BLaER1 (cell line): Measurements from ENCODE around the gene ZNF277.
A peak's percentile ranks its signal among the peaks of the same experiment; 100 is the strongest.
"Not testable (repeated sequence)": the region's sequence is repeated elsewhere in the genome, so short reads cannot be mapped to it uniquely, and the experiment has no call there.

ENCODE experiments used
- H3K27ac ChIP-seq: shearing (Covaris generic); formaldehyde crosslinking; 2 replicates; pipeline ENCODE4 v1.8.1; 2022
- H3K27me3 ChIP-seq: shearing (Covaris generic); formaldehyde crosslinking; 2 replicates; pipeline ENCODE4 v1.8.1; 2022
- H3K36me3 ChIP-seq: shearing (Covaris generic); formaldehyde crosslinking; 2 replicates; pipeline ENCODE4 v1.8.1; 2022
- H3K4me1 ChIP-seq: shearing (Covaris generic); formaldehyde crosslinking; 2 replicates; pipeline ENCODE4 v1.8.1; 2022
- H3K4me2 ChIP-seq: shearing (Covaris generic); formaldehyde crosslinking; 2 replicates; pipeline ENCODE4 v1.8.1; 2022
- H3K4me3 ChIP-seq: shearing (Covaris generic); formaldehyde crosslinking; 2 replicates; pipeline ENCODE4 v1.8.1; 2022
- H3K9ac ChIP-seq: shearing (Covaris generic); formaldehyde crosslinking; 2 replicates; pipeline ENCODE4 v1.8.1; 2022
- H3K9me3 ChIP-seq: shearing (Covaris generic); formaldehyde crosslinking; 2 replicates; pipeline ENCODE4 v1.8.1; 2022
- H4K20me1 ChIP-seq: shearing (Covaris generic); formaldehyde crosslinking; 2 replicates; pipeline ENCODE4 v1.8.1; 2022
- Cebpa-rat ChIP-seq: shearing (Covaris generic); IDR thresholded peaks from 2 replicates; pipeline ENCODE4 v1.8.1; 2022

ZNF277 gene

DNA sequence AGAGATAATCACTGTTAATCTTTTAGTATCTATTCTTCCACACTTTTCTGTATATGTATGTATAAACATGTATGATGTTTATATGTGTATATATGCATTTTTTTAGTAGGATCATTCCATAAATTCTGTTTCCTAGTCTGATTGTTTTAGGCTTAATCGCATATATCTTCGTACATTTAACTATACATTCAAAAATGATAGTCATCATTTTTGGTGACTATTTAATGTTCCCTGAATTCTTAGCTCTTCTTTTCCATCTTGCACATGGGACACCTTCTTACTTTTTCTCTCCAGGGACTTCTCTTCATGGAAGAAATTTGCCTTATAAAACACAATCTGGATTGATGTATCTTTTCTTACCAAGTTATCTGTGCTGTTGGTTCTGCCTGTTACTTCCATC, 42.1 kb downstream of the ZNF277 start:
- H3K4me1 ChIP-seq, result no peaks in the 10 kb centered on the region
- peaks cover 19% of the 10 kb centered on the region; the same call in 1 of the 2 replicates for H4K20me1 ChIP-seq
- H3K27ac ChIP-seq, result no peak overlapping the region
- no peak overlapping the region for H3K9ac ChIP-seq
- no peak overlapping the region for H3K4me3 ChIP-seq
- H3K27me3 ChIP-seq, result no peaks in the 10 kb centered on the region
- H3K9me3 ChIP-seq, result no peaks in the 10 kb centered on the region
- no peak for TF ChIP-seq Cebpa-rat
- no peaks in the 10 kb centered on the region for H3K36me3 ChIP-seq
- no peak overlapping the region for H3K4me2 ChIP-seq

DNA sequence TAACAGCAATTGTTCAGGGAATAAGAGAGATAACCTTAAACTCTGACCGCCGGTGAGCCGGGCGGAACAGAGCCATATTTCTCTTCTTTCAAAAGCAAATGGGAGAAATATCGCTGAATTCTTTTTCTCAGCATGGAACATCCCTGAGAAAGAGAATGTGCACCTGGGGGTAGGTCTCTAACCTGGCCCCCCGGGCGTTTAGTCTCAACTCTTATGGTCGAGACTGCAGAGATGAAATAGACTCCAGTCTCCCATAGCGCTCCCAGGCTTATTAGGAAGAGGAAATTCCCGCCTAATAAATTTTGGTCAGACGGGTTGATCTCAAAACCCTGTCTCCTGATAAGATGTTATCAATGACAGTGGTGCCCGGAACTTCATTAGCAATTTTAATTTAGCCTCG, 43.5 kb downstream of the ZNF277 start:
- H3K27me3 ChIP-seq, result not testable (repeated sequence)

DNA sequence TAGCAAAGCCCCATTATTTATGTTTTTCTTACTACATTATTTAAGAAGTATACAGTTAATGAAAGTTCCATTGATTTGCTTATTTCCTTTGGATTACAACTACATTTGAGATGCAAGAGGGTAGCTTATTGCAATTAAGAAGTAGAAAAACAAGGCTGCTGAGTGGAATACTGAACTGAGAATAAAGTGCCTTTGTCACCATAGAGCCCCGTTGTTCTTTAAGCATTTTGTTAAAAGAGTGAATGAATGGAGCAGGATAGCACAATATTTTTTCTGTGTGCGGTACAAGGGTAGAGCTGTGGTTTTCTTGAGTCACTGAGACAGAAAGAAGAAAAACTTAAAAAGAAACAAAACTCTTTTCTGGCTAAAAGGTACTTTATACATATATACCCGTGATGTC, 45.6 kb downstream of the ZNF277 start:
- H3K4me2 ChIP-seq, result no peak overlapping the region
- no peak overlapping the region for H3K9ac ChIP-seq
- no peaks in the 10 kb centered on the region for H3K27me3 ChIP-seq
- H4K20me1 ChIP-seq, result peaks cover 37% of the 10 kb centered on the region
- no peak for TF ChIP-seq Cebpa-rat
- peaks cover 15% of the 10 kb centered on the region for H3K4me1 ChIP-seq
- H3K36me3 ChIP-seq, result no peaks in the 10 kb centered on the region
- no peak overlapping the region for H3K4me3 ChIP-seq
- H3K27ac ChIP-seq, result no peak overlapping the region
- H3K9me3 ChIP-seq, result no peaks in the 10 kb centered on the region

More for the DNA sequence above, 43.5 kb downstream of the ZNF277 start:
- H3K36me3 ChIP-seq, H3K27ac ChIP-seq, H3K9ac ChIP-seq, H3K4me2 ChIP-seq, H3K4me1 ChIP-seq, H3K4me3 ChIP-seq, H3K9me3 ChIP-seq: not testable (repeated sequence)
- H4K20me1 ChIP-seq, result peaks cover 31% of the 10 kb centered on the region

DNA sequence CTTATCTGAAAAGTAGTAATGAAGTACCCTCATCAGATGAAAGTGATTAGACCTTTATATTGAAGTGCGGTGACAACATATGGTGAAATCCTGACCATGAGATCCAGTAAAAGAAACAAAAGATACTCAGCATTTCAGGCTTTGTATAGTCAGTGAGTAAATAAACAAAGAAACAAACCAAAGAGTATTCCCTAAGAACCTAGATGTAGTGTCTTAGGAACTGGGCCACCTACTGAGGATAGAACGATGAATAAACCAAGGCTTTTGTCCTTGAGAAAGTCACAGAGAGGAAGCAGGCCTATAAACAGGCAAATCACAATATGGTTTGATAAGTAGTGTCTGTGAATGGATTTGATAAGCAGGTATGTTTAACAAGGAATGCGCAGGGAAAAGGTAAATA, 46.2 kb downstream of the ZNF277 start:
- H3K27me3 ChIP-seq, result no peaks in the 10 kb centered on the region
- H3K9me3 ChIP-seq, result no peaks in the 10 kb centered on the region
- no peak overlapping the region for H3K9ac ChIP-seq
- peaks cover 39% of the 10 kb centered on the region for H4K20me1 ChIP-seq
- TF ChIP-seq Cebpa-rat, result no peak
- H3K36me3 ChIP-seq, result no peaks in the 10 kb centered on the region
- no peak overlapping the region for H3K27ac ChIP-seq
- H3K4me2 ChIP-seq, result no peak overlapping the region
- no peak overlapping the region for H3K4me3 ChIP-seq
- peaks cover 15% of the 10 kb centered on the region for H3K4me1 ChIP-seq

DNA sequence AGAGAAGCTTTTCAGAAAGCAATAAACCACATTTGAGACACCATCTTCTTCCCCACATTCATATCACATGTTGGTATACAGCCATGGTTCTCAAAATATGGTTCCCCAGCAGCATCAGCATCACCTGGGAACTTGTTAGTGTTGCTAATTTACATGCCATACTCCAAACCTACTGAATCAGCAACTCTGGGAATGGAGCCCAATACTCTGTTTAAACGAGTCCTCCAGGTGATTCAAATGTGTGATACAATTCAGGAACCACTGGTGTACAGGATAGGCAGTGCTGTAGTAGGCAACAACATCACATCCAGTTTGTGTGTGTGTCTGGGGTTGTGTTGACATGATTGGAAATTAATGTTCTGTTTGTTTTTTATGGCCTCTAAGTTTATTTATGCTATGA, 47.7 kb downstream of the ZNF277 start:
- no peaks in the 10 kb centered on the region for H3K9me3 ChIP-seq
- TF ChIP-seq Cebpa-rat, result no peak
- peaks cover 41% of the 10 kb centered on the region for H4K20me1 ChIP-seq
- no peak overlapping the region for H3K4me2 ChIP-seq
- no peaks in the 10 kb centered on the region for H3K36me3 ChIP-seq
- H3K4me1 ChIP-seq, result peaks cover 15% of the 10 kb centered on the region
- no peaks in the 10 kb centered on the region for H3K27me3 ChIP-seq
- H3K4me3 ChIP-seq, result no peak overlapping the region
- no peak overlapping the region for H3K27ac ChIP-seq
- H3K9ac ChIP-seq, result no peak overlapping the region

DNA sequence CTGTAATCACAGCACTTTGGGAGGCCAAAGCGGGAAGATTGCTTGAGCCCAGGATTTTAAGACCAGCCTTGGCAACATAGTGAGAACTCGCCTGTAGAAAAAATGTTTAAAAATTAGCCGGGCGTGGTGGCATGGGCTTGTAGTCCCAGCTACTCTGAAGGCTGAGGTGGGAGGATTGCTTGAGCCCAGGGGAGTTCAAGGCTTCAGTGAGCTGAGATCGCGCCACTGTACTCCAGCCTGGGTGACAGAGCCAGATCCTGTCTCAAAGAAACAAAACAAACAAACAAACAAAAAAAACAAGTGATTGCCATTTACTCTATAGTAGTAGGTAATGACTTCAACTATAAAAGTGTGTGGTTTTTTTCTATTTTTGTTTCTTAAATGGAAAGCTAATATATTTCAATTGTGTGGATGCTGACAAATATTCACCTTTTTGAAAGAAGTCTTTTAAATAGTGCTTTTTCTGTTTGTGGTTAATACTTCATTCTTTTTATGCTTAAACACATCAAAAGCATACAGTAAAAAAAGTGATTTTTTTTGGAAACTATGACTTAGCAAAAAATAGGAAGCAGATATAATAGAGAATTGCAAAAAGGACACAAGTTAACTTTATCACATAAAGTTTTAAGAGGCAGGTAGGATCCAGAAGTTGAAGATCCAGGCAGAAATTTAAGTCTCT, 48.4 kb downstream of the ZNF277 start:
- TF ChIP-seq Cebpa-rat, result no peak
- H3K9ac ChIP-seq, result no peak overlapping the region
- no peaks in the 10 kb centered on the region for H3K36me3 ChIP-seq
- no peaks in the 10 kb centered on the region for H3K9me3 ChIP-seq
- no peak overlapping the region for H3K4me3 ChIP-seq
- peaks cover 47% of the 10 kb centered on the region for H4K20me1 ChIP-seq
- H3K27me3 ChIP-seq, result no peaks in the 10 kb centered on the region
- H3K4me2 ChIP-seq, result peak overlapping the region; percentile 27
- peaks cover 15% of the 10 kb centered on the region for H3K4me1 ChIP-seq
- H3K27ac ChIP-seq, result no peak overlapping the region

DNA sequence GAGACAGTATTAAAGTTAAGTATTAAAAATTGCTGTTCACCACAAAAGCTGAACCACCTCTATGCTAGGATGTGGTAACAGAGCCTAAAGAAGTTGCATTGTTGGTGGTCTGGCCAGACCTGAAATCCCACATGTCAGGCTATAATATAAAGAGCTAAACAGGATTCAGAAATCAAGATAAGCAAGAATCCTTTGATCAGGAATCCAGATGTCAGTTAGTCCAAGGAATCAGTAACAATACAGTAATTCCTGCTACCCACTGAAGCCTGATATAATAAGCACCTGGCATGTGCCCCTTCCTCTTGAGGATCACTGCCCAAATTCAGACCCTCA, 48.9 kb downstream of the ZNF277 start:
- Histone ChIP-seq H3K27me3 (no peaks in the 10 kb centered on the region), H3K9ac (no peak overlapping the region), H3K36me3 (no peaks in the 10 kb centered on the region), H3K4me3 (no peak overlapping the region), H4K20me1 (peaks cover 52% of the 10 kb centered on the region), H3K4me1 (peaks cover 15% of the 10 kb centered on the region), H3K9me3 (no peaks in the 10 kb centered on the region), H3K27ac (no peak overlapping the region), H3K4me2 (peak overlapping the region; percentile 27; the same call in 1 of the 2 replicates)
- no peak for TF ChIP-seq Cebpa-rat

DNA sequence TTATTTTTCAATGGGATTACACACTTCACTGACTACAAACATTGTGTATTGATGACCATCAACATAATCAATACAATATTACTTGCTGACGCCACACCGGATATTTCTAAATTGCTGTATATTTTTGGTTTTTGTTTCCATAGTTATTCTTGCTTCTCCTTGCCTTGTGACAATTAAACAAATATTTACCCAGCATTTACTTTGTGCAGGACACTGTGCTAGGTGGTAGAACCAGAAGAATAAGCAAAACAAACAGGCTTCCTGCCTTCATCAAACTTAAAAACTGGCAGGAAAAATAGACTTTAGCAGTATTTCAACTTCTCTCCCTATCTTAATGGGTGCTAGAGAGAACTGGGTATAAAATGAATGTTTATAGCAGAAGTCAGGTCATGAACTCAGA, 50.6 kb downstream of the ZNF277 start:
- Histone ChIP-seq H3K4me1 (peaks cover 15% of the 10 kb centered on the region), H3K4me2 (no peak overlapping the region), H4K20me1 (peaks cover 51% of the 10 kb centered on the region), H3K9me3 (no peaks in the 10 kb centered on the region), H3K36me3 (no peaks in the 10 kb centered on the region), H3K27me3 (no peaks in the 10 kb centered on the region), H3K9ac (no peak overlapping the region), H3K4me3 (no peak overlapping the region), H3K27ac (no peak overlapping the region)
- no peak for TF ChIP-seq Cebpa-rat

DNA sequence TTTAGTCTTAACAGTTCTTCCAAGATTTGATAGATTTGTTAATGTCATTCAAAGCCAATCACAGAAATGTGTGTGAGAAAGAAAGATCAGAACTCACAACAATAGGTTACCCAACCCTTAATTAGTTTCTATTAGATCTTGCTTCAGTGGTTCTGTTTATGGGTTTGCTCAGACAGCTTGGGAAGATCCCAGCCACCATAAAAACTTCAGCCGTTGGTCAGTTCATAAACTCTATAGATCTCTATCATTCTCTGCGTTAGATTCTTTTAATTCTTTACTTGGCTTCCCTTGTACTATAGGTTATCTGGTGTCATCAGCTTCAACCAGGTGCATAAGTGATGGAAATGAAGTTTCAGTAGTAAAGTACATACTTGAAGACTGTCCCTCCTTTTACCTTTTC, 54.4 kb downstream of the ZNF277 start:
- no peak overlapping the region for H3K4me2 ChIP-seq
- H3K4me3 ChIP-seq, result no peak overlapping the region
- no peak for TF ChIP-seq Cebpa-rat
- H3K9ac ChIP-seq, result no peak overlapping the region
- H3K4me1 ChIP-seq, result no peaks in the 10 kb centered on the region
- H3K9me3 ChIP-seq, result no peaks in the 10 kb centered on the region
- no peak overlapping the region for H3K27ac ChIP-seq
- H3K27me3 ChIP-seq, result no peaks in the 10 kb centered on the region
- H4K20me1 ChIP-seq, result peaks cover 35% of the 10 kb centered on the region; the same call in 1 of the 2 replicates
- no peaks in the 10 kb centered on the region for H3K36me3 ChIP-seq

DNA sequence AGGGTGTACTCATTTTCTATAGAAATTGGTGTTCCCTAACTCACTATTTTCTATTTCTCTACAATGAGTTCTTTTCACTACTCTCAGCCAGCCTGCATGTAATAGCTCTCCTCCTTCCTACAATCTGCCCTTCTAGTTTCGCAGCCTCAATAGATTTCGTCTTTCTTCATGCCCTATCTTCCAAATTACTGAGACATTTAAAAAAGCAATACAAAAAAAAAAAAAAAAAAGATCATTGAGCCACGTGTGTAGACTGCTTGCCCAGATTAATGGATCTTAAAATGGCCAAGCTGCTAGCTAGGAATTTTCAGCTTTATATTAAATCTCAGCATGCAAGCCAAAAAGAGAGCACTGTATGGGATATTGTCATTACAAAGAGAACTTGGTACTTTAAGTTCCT, 55.5 kb downstream of the ZNF277 start:
- Histone ChIP-seq H3K4me3 (no peak overlapping the region), H3K4me2 (no peak overlapping the region), H3K9me3 (no peaks in the 10 kb centered on the region), H4K20me1 (peaks cover 43% of the 10 kb centered on the region; the same call in 1 of the 2 replicates), H3K27me3 (no peaks in the 10 kb centered on the region), H3K27ac (no peak overlapping the region), H3K9ac (no peak overlapping the region), H3K4me1 (peaks cover 11% of the 10 kb centered on the region), H3K36me3 (no peaks in the 10 kb centered on the region)
- no peak for TF ChIP-seq Cebpa-rat
